IMR-90 (cell line): ENCODE results near the gene TEDC1. TPM values are rescaled to one million over a fixed set of nuclear protein-coding genes. Genes with fewer than 3 reads are reported as not detected.

ENCODE experiments used
- ATAC-seq: fragments of 200-7000 bp; cut with Tn5 transposase; 2 replicates; pipeline ENCODE4 v1.9.1; 2020; ENCODE audit warnings: low read depth, mild to moderate bottlenecking, moderate library complexity
- BruUV-seq: library from RNA; stranded (reverse); fragments of 400-500 nt; replicated peaks from 2 replicates; lab custom pipeline; 2021; lab: Mats Ljungman, UMichigan
- CTCF ChIA-PET: fragments of 300-600 bp; formaldehyde crosslinking; extraction: SDS; loops from one replicate; lab custom pipeline; 2021; ENCODE audit warnings: antibody characterized with exemption; lab: Yijun Ruan, JAX
- POLR2A ChIA-PET: fragments of 300-600 bp; sonication (Branson Sonifier 250); formaldehyde crosslinking; loops from one replicate; lab custom pipeline; 2022; ENCODE audit warnings: antibody characterized with exemption; ENCODE audit not compliant: unreplicated experiment; lab: Charles Lee
- DNase-seq: peaks from one replicate; pipeline ENCODE4 v3.0.0; 2013
- H2AFZ ChIP-seq: replicated peaks from 2 replicates; pipeline ENCODE3; 2013; ENCODE audit warnings: low read length, mild to moderate bottlenecking; ENCODE audit not compliant: poor library complexity
- H2AK5ac ChIP-seq: 2 replicates; pipeline ENCODE4 v1.6.1; 2013; ENCODE audit warnings: low read depth, low read length, inconsistent platforms
- H2AK9ac ChIP-seq: replicated peaks from 2 replicates; pipeline ENCODE3; 2013; ENCODE audit warnings: mild to moderate bottlenecking, low read depth, low read length, moderate library complexity; ENCODE audit not compliant: poor library complexity
- H2BK120ac ChIP-seq: 2 replicates; pipeline ENCODE4 v1.6.1; 2013; ENCODE audit warnings: low read depth, low read length, inconsistent platforms
- H2BK15ac ChIP-seq: 3 replicates; pipeline ENCODE4 v1.6.1; 2013; ENCODE audit warnings: low read depth, low read length, inconsistent platforms
- H2BK20ac ChIP-seq: 2 replicates; pipeline ENCODE4 v1.6.1; 2013; ENCODE audit warnings: low read depth, mild to moderate bottlenecking, inconsistent platforms, low read length, moderate library complexity
- H2BK5ac ChIP-seq: 2 replicates; pipeline ENCODE4 v1.6.1; 2013; ENCODE audit warnings: mild to moderate bottlenecking, low read depth, low read length, inconsistent platforms; ENCODE audit not compliant: poor library complexity, severe bottlenecking
- H3K14ac ChIP-seq: replicated peaks from 2 replicates; pipeline ENCODE4 v1.6.1; 2013; ENCODE audit warnings: low read depth, low read length, inconsistent platforms
- H3K18ac ChIP-seq: 2 replicates; pipeline ENCODE4 v1.6.1; 2013; ENCODE audit warnings: low read depth, low read length, control low read depth
- H3K23ac ChIP-seq: 2 replicates; pipeline ENCODE4 v1.6.1; 2013; ENCODE audit warnings: low read depth, low read length, inconsistent platforms
- H3K27ac ChIP-seq: 2 replicates; pipeline ENCODE4 v1.5.1; 2013; ENCODE audit warnings: mild to moderate bottlenecking, control low read depth, low read length; ENCODE audit not compliant: insufficient read depth
- H3K27me3 ChIP-seq: 2 replicates; pipeline ENCODE4 v1.6.1; 2013; ENCODE audit warnings: low read length; ENCODE audit not compliant: control insufficient read depth, insufficient read depth
- H3K36me3 ChIP-seq: 2 replicates; pipeline ENCODE4 v1.6.1; 2013; ENCODE audit warnings: low read length, mixed read lengths; ENCODE audit not compliant: control insufficient read depth, insufficient read depth
- H3K4ac ChIP-seq: 2 replicates; pipeline ENCODE4 v1.6.1; 2013; ENCODE audit warnings: low read depth, low read length, inconsistent platforms
- H3K4me1 ChIP-seq: 2 replicates; pipeline ENCODE4 v1.6.1; 2013; ENCODE audit warnings: low read length, mixed read lengths; ENCODE audit not compliant: control insufficient read depth, insufficient read depth
- H3K4me2 ChIP-seq: 2 replicates; pipeline ENCODE4 v1.6.1; 2013; ENCODE audit warnings: low read depth, mild to moderate bottlenecking, control low read depth, low read length, moderate library complexity
- H3K4me3 ChIP-seq: 2 replicates; pipeline ENCODE4 v1.5.1; 2013; ENCODE audit warnings: low read depth, mild to moderate bottlenecking, control low read depth, low read length, moderate library complexity; ENCODE audit not compliant: insufficient read depth
- H3K56ac ChIP-seq: 2 replicates; pipeline ENCODE4 v1.6.1; 2013; ENCODE audit warnings: low read length, inconsistent platforms; ENCODE audit not compliant: insufficient read depth; ENCODE audit errors: extremely low read depth
- H3K79me1 ChIP-seq, 2 experiments: 2 replicates each; pipeline ENCODE4 v1.6.1; 2013; ENCODE audit warnings: low read length in 2 of 2, inconsistent platforms in 1 of 2, low read depth in 1 of 2
- H3K9ac ChIP-seq: 2 replicates; pipeline ENCODE4 v1.6.1; 2013; ENCODE audit warnings: low read depth, low read length, control low read depth
- H3K9me1 ChIP-seq: 2 replicates; pipeline ENCODE4 v1.6.1; 2013; ENCODE audit warnings: low read length, inconsistent platforms; ENCODE audit not compliant: insufficient read depth
- H3K9me3 ChIP-seq: 2 replicates; pipeline ENCODE4 v1.6.1; 2013; ENCODE audit warnings: low read length; ENCODE audit not compliant: control insufficient read depth, insufficient read depth
- H4K20me1 ChIP-seq: 2 replicates; pipeline ENCODE4 v1.6.1; 2013; ENCODE audit warnings: low read length, inconsistent platforms; ENCODE audit not compliant: insufficient read depth
- H4K5ac ChIP-seq: 2 replicates; pipeline ENCODE4 v1.6.1; 2013; ENCODE audit warnings: mild to moderate bottlenecking, low read depth, low read length, control low read depth
- H4K8ac ChIP-seq, 2 experiments: 2 replicates each; pipeline ENCODE4 v1.6.1; 2013; ENCODE audit warnings: low read depth in 2 of 2, low read length in 2 of 2, control low read depth in 1 of 2, inconsistent platforms in 1 of 2
- H4K91ac ChIP-seq: 2 replicates; pipeline ENCODE4 v1.6.1; 2013; ENCODE audit warnings: low read depth, low read length, inconsistent platforms; ENCODE audit not compliant: insufficient read depth
- BHLHE40 ChIP-seq: fragments of 150-350 bp; IDR thresholded peaks from 2 replicates; pipeline ENCODE4 v1.6.1; 2016; ENCODE audit warnings: mild to moderate bottlenecking, low read depth, low read length
- MAFK ChIP-seq: IDR thresholded peaks from 2 replicates; pipeline ENCODE4 v1.6.1; 2012; ENCODE audit warnings: low read depth, low read length, improper control_type of control experiment
- NFE2L2 ChIP-seq: fragments of 150-350 bp; IDR thresholded peaks from 2 replicates; pipeline ENCODE4 v1.6.1; 2016; ENCODE audit warnings: low read depth, mild to moderate bottlenecking, low read length
- RAD21 ChIP-seq: IDR thresholded peaks from 2 replicates; pipeline ENCODE4 v1.6.1; 2012; ENCODE audit warnings: low read length, improper control_type of control experiment
- WGBS, 2 experiments: methylation state at CpG; one replicate each; pipeline versions ENCODE4 v1.1.5 to v1.1.7; 2013; ENCODE audit warnings: missing lambda C conversion rate in 2 of 2; ENCODE audit not compliant: insufficient read length in 1 of 2; ENCODE audit errors: extremely low coverage in 2 of 2; 5-methylcytosine and 5-hydroxymethylcytosine counted together
- dilution Hi-C: fragments of 300-500 bp; cut with HindIII; formaldehyde crosslinking; loops from one replicate; pipeline ENCODE4 v1.14.3; 2018; ENCODE audit warnings: low sequenced_read_pairs; ENCODE audit not compliant: unreplicated experiment
- in situ Hi-C: fragments of 300-500 bp; cut with MboI; formaldehyde crosslinking; loops from 3 replicates; pipeline ENCODE4 v1.14.3; 2019; ENCODE audit warnings: low sequenced_read_pairs, inconsistent platforms, mixed read lengths
- intact Hi-C: fragments of 100-400 bp; cut with micrococcal nuclease; formaldehyde crosslinking; loops from 2 replicates; pipeline ENCODE4 v1.10.0; 2022
- polyA plus RNA-seq, 3 experiments: library from polyadenylated mRNA; depleted of rRNA; stranded (reverse); fragments of >200 nt; gene quantifications; 2 replicates each; pipeline ENCODE4 v1.2.3, GENCODE V29; 2012; ENCODE audit warnings: low replicate concordance in 1 of 3
- total RNA-seq: library from RNA; depleted of rRNA; stranded (reverse); fragments of >200 nt; gene quantifications from 2 replicates; pipeline ENCODE4 v1.2.3, GENCODE V29; 2012
- TF ChIP-seq, protein P1 (sequence below): conservative IDR thresholded peaks from 2 replicates; pipeline ENCODE4 v1.5.1; 2012; ENCODE audit warnings: mild to moderate bottlenecking, low read depth, low read length, improper control_type of control experiment

The TEDC1 gene
- total and polyA plus RNA-seq, 2 of the 4 experiments (the other 2 are of a cell fraction) = 5.7 to 6.4 TPM

GRCh38 chr14:105471297-105471821 lies 19.7 kb upstream of the TEDC1 start:
- H2AK9ac ChIP-seq = no peak overlapping the region
- TF ChIP-seq RAD21 (0 out of 2 replicates have a peak, but pooled peaks have one; percentile 19), BHLHE40 (no peak), NFE2L2 (no peak), MAFK (no peak)
- TF ChIP-seq, protein P1, sequence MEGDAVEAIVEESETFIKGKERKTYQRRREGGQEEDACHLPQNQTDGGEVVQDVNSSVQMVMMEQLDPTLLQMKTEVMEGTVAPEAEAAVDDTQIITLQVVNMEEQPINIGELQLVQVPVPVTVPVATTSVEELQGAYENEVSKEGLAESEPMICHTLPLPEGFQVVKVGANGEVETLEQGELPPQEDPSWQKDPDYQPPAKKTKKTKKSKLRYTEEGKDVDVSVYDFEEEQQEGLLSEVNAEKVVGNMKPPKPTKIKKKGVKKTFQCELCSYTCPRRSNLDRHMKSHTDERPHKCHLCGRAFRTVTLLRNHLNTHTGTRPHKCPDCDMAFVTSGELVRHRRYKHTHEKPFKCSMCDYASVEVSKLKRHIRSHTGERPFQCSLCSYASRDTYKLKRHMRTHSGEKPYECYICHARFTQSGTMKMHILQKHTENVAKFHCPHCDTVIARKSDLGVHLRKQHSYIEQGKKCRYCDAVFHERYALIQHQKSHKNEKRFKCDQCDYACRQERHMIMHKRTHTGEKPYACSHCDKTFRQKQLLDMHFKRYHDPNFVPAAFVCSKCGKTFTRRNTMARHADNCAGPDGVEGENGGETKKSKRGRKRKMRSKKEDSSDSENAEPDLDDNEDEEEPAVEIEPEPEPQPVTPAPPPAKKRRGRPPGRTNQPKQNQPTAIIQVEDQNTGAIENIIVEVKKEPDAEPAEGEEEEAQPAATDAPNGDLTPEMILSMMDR = peak; percentile 24; the same call in 1 of the 2 replicates
- H2BK120ac ChIP-seq = no peak overlapping the region
- no peak overlapping the region for H3K27ac ChIP-seq
- ChIA-PET CTCF (interaction anchor here (1.1 kb wide), 1 partner anchor 10 kb away, joined by 7 read pairs; no protein-coding TSS in a partner anchor), POLR2A (no interaction called here)
- no peak overlapping the region for H3K18ac ChIP-seq
- H4K20me1 ChIP-seq = peaks cover 15% of the 10 kb centered on the region
- H3K27me3 ChIP-seq = no peaks in the 10 kb centered on the region
- no peak overlapping the region for H4K5ac ChIP-seq
- H3K4ac ChIP-seq = no peak overlapping the region
- no TSS peak for BruUV-seq
- no peak overlapping the region for H3K56ac ChIP-seq
- no peak overlapping the region for H3K14ac ChIP-seq
- H3K4me3 ChIP-seq = no peak overlapping the region
- no peak overlapping the region for H2BK20ac ChIP-seq
- H3K23ac ChIP-seq = no peak overlapping the region
- H2BK5ac ChIP-seq = no peak overlapping the region
- H2BK15ac ChIP-seq = no peak overlapping the region
- H3K36me3 ChIP-seq = peaks cover 22% of the 10 kb centered on the region
- in situ Hi-C loops = no loop called here
- intact Hi-C loops = no loop called here
- H4K91ac ChIP-seq = no peak overlapping the region
- no peak overlapping the region for H4K8ac ChIP-seq
- H3K79me1 ChIP-seq = peaks cover 0 to 12% of the 10 kb centered on the region in 2 experiments; a peak in 1 of 4 replicates
- dilution Hi-C loops = no loop called here
- ATAC-seq = no peak
- peaks cover 9% of the 10 kb centered on the region for H3K4me1 ChIP-seq
- 83% methylated on average over 6 of the region's 19 CpGs; no CpG with 5 or more reads in 1 of the 2 experiments for WGBS, 2 experiments
- no peaks in the 10 kb centered on the region for H3K9me1 ChIP-seq
- H2AK5ac ChIP-seq = no peak overlapping the region
- DNase-seq = no peak
- no peak overlapping the region for H2AFZ ChIP-seq
- H3K4me2 ChIP-seq = no peak overlapping the region
- no peaks in the 10 kb centered on the region for H3K9me3 ChIP-seq
- no peak overlapping the region for H3K9ac ChIP-seq
